Gastroesophageal sphincter (tissue), 3 donors: ENCODE results near the gene NINL.

Experiments
- CTCF ChIP-seq, 4 experiments: fragments of 200-600 bp in 2 of 4; fragments of 450-650 bp in 2 of 4; sonication (generic) in 1 of 4; IDR thresholded peaks; one replicate each; pipeline ENCODE4 v1.5.1; 2017 to 2019; ENCODE audit warnings: antibody characterized with exemption in 4 of 4, mild to moderate bottlenecking in 2 of 4, moderate library complexity in 2 of 4
- EP300 ChIP-seq: sonication (generic); formaldehyde crosslinking; IDR thresholded peaks from one replicate; pipeline ENCODE4 v1.6.1; 2017; ENCODE audit warnings: antibody characterized with exemption, mild to moderate bottlenecking
- POLR2A ChIP-seq, 2 donors: fragments of 450-650 bp; IDR thresholded peaks; one replicate each; pipeline ENCODE4 v1.6.1; 2017; ENCODE audit warnings: antibody characterized with exemption in 2 of 2, mild to moderate bottlenecking in 2 of 2, moderate library complexity in 1 of 2
- POLR2AphosphoS5 ChIP-seq: sonication (generic); formaldehyde crosslinking; IDR thresholded peaks from one replicate; pipeline ENCODE4 v1.6.1; 2017; ENCODE audit warnings: antibody characterized with exemption

- no peak for TF ChIP-seq CTCF (IDR thresholded peaks at IDR 0.05)
- no peak for TF ChIP-seq POLR2AphosphoS5
- no peak for TF ChIP-seq POLR2A (IDR thresholded peaks at IDR 0.05)
- TF ChIP-seq EP300 = no peak
Measured at GRCh38 chr20:25466846-25467245, 118.5 kb downstream of the NINL start.
